ENCODE measurements around the gene SGSM2.
A peak's percentile ranks its signal among the peaks of the same experiment; 100 is the strongest.

The SGSM2 gene

GRCh38 chr17:2384439-2385127, 47.3 kb downstream of the SGSM2 start:
- Histone ChIP-seq H3K27ac (ENCODE audit: insufficient read depth, low read length, poor library complexity, severe bottlenecking) (no peak overlapping the region), H3K27me3 (replicated peaks; ENCODE audit: control insufficient read depth, insufficient read depth, low read length, poor library complexity, severe bottlenecking) (no peaks in the 10 kb centered on the region), H3K4me1 (ENCODE audit: control insufficient read depth, insufficient read depth, low read length, poor library complexity, severe bottlenecking) (no peaks in the 10 kb centered on the region), H3K9me3 (ENCODE audit: control insufficient read depth, low read length) (no peaks in the 10 kb centered on the region), H3K36me3 (ENCODE audit: control insufficient read depth, insufficient read depth, low read length) (peaks cover 16% of the 10 kb centered on the region), H3K4me3 (ENCODE audit: insufficient read depth, low read depth, low read length, poor library complexity, severe bottlenecking) (no peak overlapping the region)
- no peak for DNase-seq

- Histone ChIP-seq H3K4me3 (ENCODE audit: insufficient read depth, low read depth, low read length, poor library complexity, severe bottlenecking) (no peak overlapping the region), H3K9me3 (ENCODE audit: control insufficient read depth, low read length) (no peaks in the 10 kb centered on the region), H3K36me3 (ENCODE audit: control insufficient read depth, insufficient read depth, low read length) (peaks cover 12% of the 10 kb centered on the region), H3K27ac (ENCODE audit: insufficient read depth, low read length, poor library complexity, severe bottlenecking) (no peak overlapping the region), H3K4me1 (ENCODE audit: control insufficient read depth, insufficient read depth, low read length, poor library complexity, severe bottlenecking) (no peaks in the 10 kb centered on the region), H3K27me3 (replicated peaks; ENCODE audit: control insufficient read depth, insufficient read depth, low read length, poor library complexity, severe bottlenecking) (no peaks in the 10 kb centered on the region)
- DNase-seq, result no peak
These were observed 48.2 kb downstream of the SGSM2 start for GRCh38 chr17:2385240-2386210.

GRCh38 chr17:2386400-2387085, 49.2 kb downstream of the SGSM2 start:
- Histone ChIP-seq H3K36me3 (ENCODE audit: control insufficient read depth, insufficient read depth, low read length) (peaks cover 12% of the 10 kb centered on the region), H3K27ac (ENCODE audit: insufficient read depth, low read length, poor library complexity, severe bottlenecking) (no peak overlapping the region), H3K4me1 (ENCODE audit: control insufficient read depth, insufficient read depth, low read length, poor library complexity, severe bottlenecking) (peaks cover 5% of the 10 kb centered on the region), H3K27me3 (replicated peaks; ENCODE audit: control insufficient read depth, insufficient read depth, low read length, poor library complexity, severe bottlenecking) (no peaks in the 10 kb centered on the region), H3K9me3 (ENCODE audit: control insufficient read depth, low read length) (no peaks in the 10 kb centered on the region), H3K4me3 (ENCODE audit: insufficient read depth, low read depth, low read length, poor library complexity, severe bottlenecking) (no peak overlapping the region)
- DNase-seq, result no peak

- H3K9me3 ChIP-seq (ENCODE audit: control insufficient read depth, low read length), result no peaks in the 10 kb centered on the region
- H3K4me3 ChIP-seq (ENCODE audit: insufficient read depth, low read depth, low read length, poor library complexity, severe bottlenecking), result no peak overlapping the region
- peaks cover 12% of the 10 kb centered on the region for H3K36me3 ChIP-seq (ENCODE audit: control insufficient read depth, insufficient read depth, low read length)
- H3K27ac ChIP-seq (ENCODE audit: insufficient read depth, low read length, poor library complexity, severe bottlenecking), result no peak overlapping the region
- peaks cover 13% of the 10 kb centered on the region for H3K4me1 ChIP-seq (ENCODE audit: control insufficient read depth, insufficient read depth, low read length, poor library complexity, severe bottlenecking)
- no peaks in the 10 kb centered on the region for H3K27me3 ChIP-seq (replicated peaks; ENCODE audit: control insufficient read depth, insufficient read depth, low read length, poor library complexity, severe bottlenecking)
- DNase-seq, result no peak
These were observed 50.1 kb downstream of the SGSM2 start for GRCh38 chr17:2387086-2388019.

- peaks cover 12% of the 10 kb centered on the region for H3K36me3 ChIP-seq (ENCODE audit: control insufficient read depth, insufficient read depth, low read length)
- DNase-seq, result no peak
- no peak overlapping the region for H3K4me3 ChIP-seq (ENCODE audit: insufficient read depth, low read depth, low read length, poor library complexity, severe bottlenecking)
- peaks cover 14% of the 10 kb centered on the region for H3K4me1 ChIP-seq (ENCODE audit: control insufficient read depth, insufficient read depth, low read length, poor library complexity, severe bottlenecking)
- no peaks in the 10 kb centered on the region for H3K27me3 ChIP-seq (replicated peaks; ENCODE audit: control insufficient read depth, insufficient read depth, low read length, poor library complexity, severe bottlenecking)
- no peaks in the 10 kb centered on the region for H3K9me3 ChIP-seq (ENCODE audit: control insufficient read depth, low read length)
- H3K27ac ChIP-seq (ENCODE audit: insufficient read depth, low read length, poor library complexity, severe bottlenecking), result no peak overlapping the region
These were observed 50.9 kb downstream of the SGSM2 start for GRCh38 chr17:2388020-2388682.

- Histone ChIP-seq H3K4me3 (ENCODE audit: insufficient read depth, low read depth, low read length, poor library complexity, severe bottlenecking) (no peak overlapping the region), H3K27ac (ENCODE audit: insufficient read depth, low read length, poor library complexity, severe bottlenecking) (no peak overlapping the region), H3K9me3 (ENCODE audit: control insufficient read depth, low read length) (no peaks in the 10 kb centered on the region), H3K27me3 (replicated peaks; ENCODE audit: control insufficient read depth, insufficient read depth, low read length, poor library complexity, severe bottlenecking) (no peaks in the 10 kb centered on the region), H3K4me1 (ENCODE audit: control insufficient read depth, insufficient read depth, low read length, poor library complexity, severe bottlenecking) (peaks cover 14% of the 10 kb centered on the region), H3K36me3 (ENCODE audit: control insufficient read depth, insufficient read depth, low read length) (peaks cover 12% of the 10 kb centered on the region)
- DNase-seq, result no peak
These were observed 51.4 kb downstream of the SGSM2 start for GRCh38 chr17:2388683-2389055.

GRCh38 chr17:2390199-2390836, 53.0 kb downstream of the SGSM2 start:
- peaks cover 14% of the 10 kb centered on the region for H3K36me3 ChIP-seq (ENCODE audit: control insufficient read depth, insufficient read depth, low read length)
- H3K9me3 ChIP-seq (ENCODE audit: control insufficient read depth, low read length), result no peaks in the 10 kb centered on the region
- H3K27ac ChIP-seq (ENCODE audit: insufficient read depth, low read length, poor library complexity, severe bottlenecking), result peak overlapping the region; percentile 10
- DNase-seq, result no peak
- H3K4me3 ChIP-seq (ENCODE audit: insufficient read depth, low read depth, low read length, poor library complexity, severe bottlenecking), result no peak overlapping the region
- peaks cover 24% of the 10 kb centered on the region for H3K4me1 ChIP-seq (ENCODE audit: control insufficient read depth, insufficient read depth, low read length, poor library complexity, severe bottlenecking)
- H3K27me3 ChIP-seq (replicated peaks; ENCODE audit: control insufficient read depth, insufficient read depth, low read length, poor library complexity, severe bottlenecking), result no peaks in the 10 kb centered on the region

- Histone ChIP-seq H3K4me3 (ENCODE audit: insufficient read depth, low read depth, low read length, poor library complexity, severe bottlenecking) (peak overlapping the region; percentile 63), H3K4me1 (ENCODE audit: control insufficient read depth, insufficient read depth, low read length, poor library complexity, severe bottlenecking) (peaks cover 37% of the 10 kb centered on the region), H3K27me3 (replicated peaks; ENCODE audit: control insufficient read depth, insufficient read depth, low read length, poor library complexity, severe bottlenecking) (no peaks in the 10 kb centered on the region), H3K9me3 (ENCODE audit: control insufficient read depth, low read length) (no peaks in the 10 kb centered on the region), H3K27ac (ENCODE audit: insufficient read depth, low read length, poor library complexity, severe bottlenecking) (peak overlapping the region; percentile 99), H3K36me3 (ENCODE audit: control insufficient read depth, insufficient read depth, low read length) (peaks cover 14% of the 10 kb centered on the region)
- no peak for DNase-seq
These were observed 54.4 kb downstream of the SGSM2 start for GRCh38 chr17:2391597-2392251.

All from effector memory CD4-positive, alpha-beta T cell (primary cell).